Right atrium auricular region (tissue), 2 donors: ENCODE results near the gene ACOT11. TPM values are rescaled to one million over a fixed set of nuclear protein-coding genes. Genes with fewer than 3 reads are reported as not detected.

Experiments used
- DNase-seq: peaks from one replicate; pipeline ENCODE4 v3.0.0-alpha.2; 2019; ENCODE audit warnings: low spot score
- H3K27ac ChIP-seq, 2 donors: fragments of 200-600 bp; sonication (generic); 1 replicate in 1 of 2; 2 replicates in 1 of 2; pipeline ENCODE4 v1.5.1; 2016 to 2019
- H3K27me3 ChIP-seq, 2 donors: fragments of 200-600 bp; sonication (generic); one replicate each; pipeline versions ENCODE4 v1.5.1 to v1.6.0; 2017 to 2019
- H3K36me3 ChIP-seq: fragments of 200-600 bp; sonication (generic); one replicate; pipeline ENCODE4 v1.5.1; 2016
- H3K4me1 ChIP-seq, 2 donors: fragments of 200-600 bp; sonication (generic); one replicate each; pipeline versions ENCODE4 v1.5.1 to v1.6.0; 2017 to 2019
- H3K4me3 ChIP-seq, 2 donors: fragments of 200-600 bp; sonication (generic); 1 replicate in 1 of 2; 2 replicates in 1 of 2; pipeline ENCODE4 v1.5.1; 2017 to 2019; ENCODE audit warnings: mild to moderate bottlenecking in 1 of 2, moderate library complexity in 1 of 2
- H3K9me3 ChIP-seq, 2 donors: fragments of 200-600 bp; sonication (generic); one replicate each; pipeline ENCODE4 v1.5.1; 2019
- total RNA-seq, 2 donors: library from RNA; depleted of rRNA; stranded (reverse); fragments of >200 nt; gene quantifications; one replicate each; pipeline ENCODE4 v1.1.0, GENCODE V29; 2016
- TF ChIP-seq, protein P1 (sequence below), 2 donors: fragments of 200-600 bp; sonication (generic); IDR thresholded peaks; one replicate each; pipeline ENCODE4 v1.5.1; 2019; ENCODE audit warnings: antibody characterized with exemption in 2 of 2

The ACOT11 gene
- total RNA-seq, 2 donors from 2014 or later = 9.1 to 27.0 TPM

DNA sequence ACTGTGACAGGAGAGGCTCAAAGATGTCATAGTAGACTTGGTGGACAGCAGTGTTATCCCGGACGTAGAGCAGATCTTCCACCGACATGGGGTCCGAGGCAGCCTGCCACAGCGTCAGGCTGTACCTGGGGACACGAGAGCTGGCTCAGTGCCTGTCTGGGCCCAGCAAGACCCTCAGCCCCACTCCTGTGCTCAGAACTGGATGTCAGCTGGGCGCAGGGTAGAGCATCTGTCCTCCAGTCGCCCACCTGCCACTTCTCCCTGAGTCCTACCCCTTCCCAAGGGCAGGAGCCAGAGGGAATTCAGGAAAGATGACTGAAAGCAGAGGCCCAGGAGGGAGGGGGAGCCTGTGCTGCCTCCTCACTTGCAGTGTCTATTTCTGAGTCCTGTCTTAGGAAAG is 63.6 kb downstream of the ACOT11 start:
- Histone ChIP-seq H3K27me3 (no peaks in the 10 kb centered on the region), H3K9me3 (no peaks in the 10 kb centered on the region), H3K4me3 (no peak overlapping the region), H3K4me1 (no peaks in the 10 kb centered on the region), H3K36me3 (peaks cover 5% of the 10 kb centered on the region), H3K27ac (no peak overlapping the region)
- TF ChIP-seq, protein P1, sequence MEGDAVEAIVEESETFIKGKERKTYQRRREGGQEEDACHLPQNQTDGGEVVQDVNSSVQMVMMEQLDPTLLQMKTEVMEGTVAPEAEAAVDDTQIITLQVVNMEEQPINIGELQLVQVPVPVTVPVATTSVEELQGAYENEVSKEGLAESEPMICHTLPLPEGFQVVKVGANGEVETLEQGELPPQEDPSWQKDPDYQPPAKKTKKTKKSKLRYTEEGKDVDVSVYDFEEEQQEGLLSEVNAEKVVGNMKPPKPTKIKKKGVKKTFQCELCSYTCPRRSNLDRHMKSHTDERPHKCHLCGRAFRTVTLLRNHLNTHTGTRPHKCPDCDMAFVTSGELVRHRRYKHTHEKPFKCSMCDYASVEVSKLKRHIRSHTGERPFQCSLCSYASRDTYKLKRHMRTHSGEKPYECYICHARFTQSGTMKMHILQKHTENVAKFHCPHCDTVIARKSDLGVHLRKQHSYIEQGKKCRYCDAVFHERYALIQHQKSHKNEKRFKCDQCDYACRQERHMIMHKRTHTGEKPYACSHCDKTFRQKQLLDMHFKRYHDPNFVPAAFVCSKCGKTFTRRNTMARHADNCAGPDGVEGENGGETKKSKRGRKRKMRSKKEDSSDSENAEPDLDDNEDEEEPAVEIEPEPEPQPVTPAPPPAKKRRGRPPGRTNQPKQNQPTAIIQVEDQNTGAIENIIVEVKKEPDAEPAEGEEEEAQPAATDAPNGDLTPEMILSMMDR (IDR thresholded peaks at IDR 0.05) = no peak
- DNase-seq = no peak

DNA sequence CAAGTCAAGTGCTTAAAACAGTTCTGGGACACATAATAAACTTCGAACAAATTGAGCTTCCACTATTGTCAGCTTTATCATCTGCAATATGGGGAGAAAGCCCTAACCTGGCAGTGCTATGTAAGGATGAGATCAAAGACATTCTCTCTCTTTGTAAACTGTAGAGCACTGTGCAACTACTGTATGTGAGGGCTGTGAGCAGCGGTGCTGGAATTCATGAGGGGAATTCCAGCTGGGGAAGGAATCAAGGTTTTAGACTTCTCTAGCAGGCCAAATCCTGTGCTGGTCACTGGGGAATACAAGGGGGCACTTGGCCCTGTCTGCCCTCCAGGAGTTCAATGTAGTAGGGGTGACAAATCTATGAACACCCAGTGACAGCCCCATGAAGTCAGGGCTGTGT is 66.0 kb downstream of the ACOT11 start:
- Histone ChIP-seq H3K27me3 (no peaks in the 10 kb centered on the region), H3K36me3 (peaks cover 4% of the 10 kb centered on the region), H3K27ac (no peak overlapping the region), H3K9me3 (no peaks in the 10 kb centered on the region), H3K4me1 (no peaks in the 10 kb centered on the region), H3K4me3 (no peak overlapping the region)
- TF ChIP-seq, protein P1 (IDR thresholded peaks at IDR 0.05) = no peak
- DNase-seq = no peak

- DNase-seq = no peak
- Histone ChIP-seq H3K36me3 (no peaks in the 10 kb centered on the region), H3K4me3 (no peak overlapping the region), H3K9me3 (no peaks in the 10 kb centered on the region), H3K27ac (no peak overlapping the region), H3K27me3 (no peaks in the 10 kb centered on the region), H3K4me1 (no peaks in the 10 kb centered on the region)
- TF ChIP-seq, protein P1 (IDR thresholded peaks at IDR 0.05) = no peak
These were observed 66.5 kb downstream of the ACOT11 start for GRCh38 chr1:54614563-54614962.

DNA sequence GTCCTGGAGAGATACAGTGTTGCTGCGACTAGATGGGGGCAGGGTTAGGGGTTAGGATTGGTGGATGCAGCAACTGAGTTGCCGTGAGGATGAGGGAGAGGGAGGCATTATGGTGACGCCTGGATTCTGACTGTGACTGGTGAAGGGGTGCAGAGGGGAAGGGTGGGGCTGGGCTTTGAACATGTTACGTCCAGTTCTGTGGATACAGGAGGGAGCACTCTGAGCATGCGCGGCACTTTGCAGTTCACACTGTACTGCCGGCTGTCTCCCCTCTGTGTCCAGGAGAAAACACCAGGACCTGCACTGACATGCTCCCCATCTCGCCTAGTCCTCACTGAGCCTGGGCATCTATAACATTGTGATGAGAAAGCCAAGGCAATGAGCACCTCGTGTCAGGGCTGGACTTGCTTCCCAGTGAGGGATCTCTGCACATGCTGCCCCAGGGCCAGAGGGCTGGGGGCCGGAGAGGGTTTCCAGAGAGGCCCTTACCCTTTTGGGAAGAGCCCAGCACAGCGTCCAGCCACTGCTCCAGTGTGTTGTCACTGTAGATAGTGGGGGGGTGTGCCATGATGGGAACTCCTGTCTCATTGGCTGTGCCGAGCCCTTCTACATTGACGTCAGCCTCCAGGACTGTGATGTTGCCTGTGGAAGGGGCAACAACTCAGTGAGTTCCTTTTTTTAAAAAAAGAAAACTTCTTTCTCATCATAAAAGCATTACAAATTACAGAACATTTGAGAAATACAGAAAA is 67.7 kb downstream of the ACOT11 start:
- H3K27me3 ChIP-seq = no peaks in the 10 kb centered on the region
- no peaks in the 10 kb centered on the region for H3K4me1 ChIP-seq
- H3K27ac ChIP-seq = no peak overlapping the region
- H3K4me3 ChIP-seq = no peak overlapping the region
- DNase-seq = no peak
- H3K9me3 ChIP-seq = no peaks in the 10 kb centered on the region
- H3K36me3 ChIP-seq = no peaks in the 10 kb centered on the region
- TF ChIP-seq, protein P1 (IDR thresholded peaks at IDR 0.05) = no peak

- Histone ChIP-seq H3K4me3 (no peak overlapping the region), H3K4me1 (peaks cover 0 to 8% of the 10 kb centered on the region in 2 donors), H3K9me3 (no peaks in the 10 kb centered on the region), H3K27ac (no peak overlapping the region), H3K36me3 (no peaks in the 10 kb centered on the region), H3K27me3 (no peaks in the 10 kb centered on the region)
- no peak for DNase-seq
- TF ChIP-seq, protein P1 (IDR thresholded peaks at IDR 0.05) = no peak
These were observed 71.7 kb downstream of the ACOT11 start for GRCh38 chr1:54619749-54620148.
